Measurements from ENCODE around the gene CR2.

CR2 gene

GRCh38 chr1:207440626-207441025, 13.5 kb upstream of the CR2 start:
- H3K27ac ChIP-seq (ENCODE audit: insufficient read depth, low read length, poor library complexity, severe bottlenecking), result no peak overlapping the region
- no peaks in the 10 kb centered on the region for H3K4me1 ChIP-seq (ENCODE audit: control insufficient read depth, insufficient read depth, low read length, poor library complexity, severe bottlenecking)
- DNase-seq, result no peak
- H3K36me3 ChIP-seq (ENCODE audit: control insufficient read depth, insufficient read depth, low read length), result no peaks in the 10 kb centered on the region
- H3K9me3 ChIP-seq (ENCODE audit: control insufficient read depth, low read length), result no peaks in the 10 kb centered on the region
- no peaks in the 10 kb centered on the region for H3K27me3 ChIP-seq (replicated peaks; ENCODE audit: control insufficient read depth, insufficient read depth, low read length, poor library complexity, severe bottlenecking)
- H3K4me3 ChIP-seq (ENCODE audit: insufficient read depth, low read depth, low read length, poor library complexity, severe bottlenecking), result no peak overlapping the region

- Histone ChIP-seq H3K4me1 (ENCODE audit: control insufficient read depth, insufficient read depth, low read length, poor library complexity, severe bottlenecking) (no peaks in the 10 kb centered on the region), H3K27ac (ENCODE audit: insufficient read depth, low read length, poor library complexity, severe bottlenecking) (no peak overlapping the region), H3K27me3 (replicated peaks; ENCODE audit: control insufficient read depth, insufficient read depth, low read length, poor library complexity, severe bottlenecking) (no peaks in the 10 kb centered on the region), H3K36me3 (ENCODE audit: control insufficient read depth, insufficient read depth, low read length) (no peaks in the 10 kb centered on the region), H3K4me3 (ENCODE audit: insufficient read depth, low read depth, low read length, poor library complexity, severe bottlenecking) (no peak overlapping the region), H3K9me3 (ENCODE audit: control insufficient read depth, low read length) (no peaks in the 10 kb centered on the region)
- DNase-seq, result no peak
Observed at GRCh38 chr1:207444514-207445217, 9.5 kb upstream of the CR2 start.

GRCh38 chr1:207453710-207454045, 450 bp upstream of the CR2 start:
- peaks cover 12% of the 10 kb centered on the region for H3K27me3 ChIP-seq (replicated peaks; ENCODE audit: control insufficient read depth, insufficient read depth, low read length, poor library complexity, severe bottlenecking)
- no peaks in the 10 kb centered on the region for H3K36me3 ChIP-seq (ENCODE audit: control insufficient read depth, insufficient read depth, low read length)
- no peaks in the 10 kb centered on the region for H3K9me3 ChIP-seq (ENCODE audit: control insufficient read depth, low read length)
- H3K27ac ChIP-seq (ENCODE audit: insufficient read depth, low read length, poor library complexity, severe bottlenecking), result no peak overlapping the region
- H3K4me1 ChIP-seq (ENCODE audit: control insufficient read depth, insufficient read depth, low read length, poor library complexity, severe bottlenecking), result peaks cover 10% of the 10 kb centered on the region
- DNase-seq, result no peak
- no peak overlapping the region for H3K4me3 ChIP-seq (ENCODE audit: insufficient read depth, low read depth, low read length, poor library complexity, severe bottlenecking)

GRCh38 chr1:207455183-207455754, 1.1 kb downstream of the CR2 start:
- Histone ChIP-seq H3K27ac (ENCODE audit: insufficient read depth, low read length, poor library complexity, severe bottlenecking) (no peak overlapping the region), H3K4me3 (ENCODE audit: insufficient read depth, low read depth, low read length, poor library complexity, severe bottlenecking) (peak overlapping the region; percentile 55), H3K27me3 (replicated peaks; ENCODE audit: control insufficient read depth, insufficient read depth, low read length, poor library complexity, severe bottlenecking) (peaks cover 12% of the 10 kb centered on the region), H3K9me3 (ENCODE audit: control insufficient read depth, low read length) (no peaks in the 10 kb centered on the region), H3K36me3 (ENCODE audit: control insufficient read depth, insufficient read depth, low read length) (no peaks in the 10 kb centered on the region), H3K4me1 (ENCODE audit: control insufficient read depth, insufficient read depth, low read length, poor library complexity, severe bottlenecking) (peaks cover 20% of the 10 kb centered on the region)
- DNase-seq, result no peak

- no peak for DNase-seq
- Histone ChIP-seq H3K4me3 (ENCODE audit: insufficient read depth, low read depth, low read length, poor library complexity, severe bottlenecking) (no peak overlapping the region), H3K4me1 (ENCODE audit: control insufficient read depth, insufficient read depth, low read length, poor library complexity, severe bottlenecking) (peaks cover 24% of the 10 kb centered on the region), H3K9me3 (ENCODE audit: control insufficient read depth, low read length) (no peaks in the 10 kb centered on the region), H3K27me3 (replicated peaks; ENCODE audit: control insufficient read depth, insufficient read depth, low read length, poor library complexity, severe bottlenecking) (peaks cover 12% of the 10 kb centered on the region), H3K27ac (ENCODE audit: insufficient read depth, low read length, poor library complexity, severe bottlenecking) (no peak overlapping the region), H3K36me3 (ENCODE audit: control insufficient read depth, insufficient read depth, low read length) (no peaks in the 10 kb centered on the region)
Observed at GRCh38 chr1:207458414-207458813, 4.3 kb downstream of the CR2 start.

GRCh38 chr1:207459008-207459407, 4.9 kb downstream of the CR2 start:
- no peak for DNase-seq
- Histone ChIP-seq H3K36me3 (ENCODE audit: control insufficient read depth, insufficient read depth, low read length) (no peaks in the 10 kb centered on the region), H3K4me3 (ENCODE audit: insufficient read depth, low read depth, low read length, poor library complexity, severe bottlenecking) (no peak overlapping the region), H3K27me3 (replicated peaks; ENCODE audit: control insufficient read depth, insufficient read depth, low read length, poor library complexity, severe bottlenecking) (peaks cover 7% of the 10 kb centered on the region), H3K27ac (ENCODE audit: insufficient read depth, low read length, poor library complexity, severe bottlenecking) (no peak overlapping the region), H3K4me1 (ENCODE audit: control insufficient read depth, insufficient read depth, low read length, poor library complexity, severe bottlenecking) (peaks cover 26% of the 10 kb centered on the region), H3K9me3 (ENCODE audit: control insufficient read depth, low read length) (no peaks in the 10 kb centered on the region)

- Histone ChIP-seq H3K36me3 (ENCODE audit: control insufficient read depth, insufficient read depth, low read length) (no peaks in the 10 kb centered on the region), H3K9me3 (ENCODE audit: control insufficient read depth, low read length) (no peaks in the 10 kb centered on the region), H3K4me3 (ENCODE audit: insufficient read depth, low read depth, low read length, poor library complexity, severe bottlenecking) (no peak overlapping the region), H3K27me3 (replicated peaks; ENCODE audit: control insufficient read depth, insufficient read depth, low read length, poor library complexity, severe bottlenecking) (no peaks in the 10 kb centered on the region), H3K4me1 (ENCODE audit: control insufficient read depth, insufficient read depth, low read length, poor library complexity, severe bottlenecking) (peaks cover 19% of the 10 kb centered on the region), H3K27ac (ENCODE audit: insufficient read depth, low read length, poor library complexity, severe bottlenecking) (no peak overlapping the region)
- no peak for DNase-seq
Observed at GRCh38 chr1:207461649-207462048, 7.5 kb downstream of the CR2 start.

- H3K4me3 ChIP-seq (ENCODE audit: insufficient read depth, low read depth, low read length, poor library complexity, severe bottlenecking), result no peak overlapping the region
- no peaks in the 10 kb centered on the region for H3K27me3 ChIP-seq (replicated peaks; ENCODE audit: control insufficient read depth, insufficient read depth, low read length, poor library complexity, severe bottlenecking)
- peaks cover 19% of the 10 kb centered on the region for H3K4me1 ChIP-seq (ENCODE audit: control insufficient read depth, insufficient read depth, low read length, poor library complexity, severe bottlenecking)
- no peak for DNase-seq
- H3K36me3 ChIP-seq (ENCODE audit: control insufficient read depth, insufficient read depth, low read length), result no peaks in the 10 kb centered on the region
- no peak overlapping the region for H3K27ac ChIP-seq (ENCODE audit: insufficient read depth, low read length, poor library complexity, severe bottlenecking)
- no peaks in the 10 kb centered on the region for H3K9me3 ChIP-seq (ENCODE audit: control insufficient read depth, low read length)
Observed at GRCh38 chr1:207462535-207462934, 8.4 kb downstream of the CR2 start.

- Histone ChIP-seq H3K27ac (ENCODE audit: insufficient read depth, low read length, poor library complexity, severe bottlenecking) (no peak overlapping the region), H3K36me3 (ENCODE audit: control insufficient read depth, insufficient read depth, low read length) (no peaks in the 10 kb centered on the region), H3K4me1 (ENCODE audit: control insufficient read depth, insufficient read depth, low read length, poor library complexity, severe bottlenecking) (peaks cover 19% of the 10 kb centered on the region), H3K4me3 (ENCODE audit: insufficient read depth, low read depth, low read length, poor library complexity, severe bottlenecking) (no peak overlapping the region), H3K9me3 (ENCODE audit: control insufficient read depth, low read length) (no peaks in the 10 kb centered on the region), H3K27me3 (replicated peaks; ENCODE audit: control insufficient read depth, insufficient read depth, low read length, poor library complexity, severe bottlenecking) (no peaks in the 10 kb centered on the region)
- DNase-seq, result no peak
Observed at GRCh38 chr1:207463021-207463420, 8.9 kb downstream of the CR2 start.

GRCh38 chr1:207463571-207463970, 9.4 kb downstream of the CR2 start:
- no peaks in the 10 kb centered on the region for H3K36me3 ChIP-seq (ENCODE audit: control insufficient read depth, insufficient read depth, low read length)
- H3K4me1 ChIP-seq (ENCODE audit: control insufficient read depth, insufficient read depth, low read length, poor library complexity, severe bottlenecking), result peaks cover 19% of the 10 kb centered on the region
- no peak overlapping the region for H3K4me3 ChIP-seq (ENCODE audit: insufficient read depth, low read depth, low read length, poor library complexity, severe bottlenecking)
- no peak overlapping the region for H3K27ac ChIP-seq (ENCODE audit: insufficient read depth, low read length, poor library complexity, severe bottlenecking)
- H3K27me3 ChIP-seq (replicated peaks; ENCODE audit: control insufficient read depth, insufficient read depth, low read length, poor library complexity, severe bottlenecking), result no peaks in the 10 kb centered on the region
- DNase-seq, result no peak
- no peaks in the 10 kb centered on the region for H3K9me3 ChIP-seq (ENCODE audit: control insufficient read depth, low read length)
